Measurements from ENCODE around the gene DPF1. TPM values are rescaled to one million over a fixed set of nuclear protein-coding genes. Genes with fewer than 3 reads are reported as not detected.

DPF1 gene
- total RNA-seq, 1 experiment from 2014 or later: 1.0 TPM

GRCh38 chr19:38190061-38190460 lies 34.0 kb downstream of the DPF1 start:
- Mint-ChIP-seq H3K36me3 (ENCODE audit: insufficient read depth, unreplicated experiment) (peaks cover 27% of the 10 kb centered on the region), H3K27me3 (ENCODE audit: unreplicated experiment) (no peaks in the 10 kb centered on the region), H3K27ac (ENCODE audit: unreplicated experiment) (no peak overlapping the region), H3K9me3 (ENCODE audit: low read depth, unreplicated experiment) (no peaks in the 10 kb centered on the region), H3K4me1 (ENCODE audit: low read depth, unreplicated experiment) (no peaks in the 10 kb centered on the region), H3K4me3 (ENCODE audit: low read depth, unreplicated experiment) (no peak overlapping the region)
- CTCF ChIA-PET: no interaction called here
- no peak for DNase-seq
- no TSS peak for BruUV-seq (replicated peaks)
- intact Hi-C loops (cut with micrococcal nuclease; ENCODE audit: unreplicated experiment): no loop called here
- no peak for TF ChIP-seq CTCF (IDR thresholded peaks at IDR 0.05; ENCODE audit: unreplicated experiment)

GRCh38 chr19:38185562-38185961 lies 38.5 kb downstream of the DPF1 start:
- H3K27me3 Mint-ChIP-seq (ENCODE audit: unreplicated experiment): no peaks in the 10 kb centered on the region
- BruUV-seq (replicated peaks): no TSS peak
- CTCF ChIA-PET: no interaction called here
- intact Hi-C loops (cut with micrococcal nuclease; ENCODE audit: unreplicated experiment): no loop called here
- H3K36me3 Mint-ChIP-seq (ENCODE audit: insufficient read depth, unreplicated experiment): peaks cover 9% of the 10 kb centered on the region
- no peaks in the 10 kb centered on the region for H3K9me3 Mint-ChIP-seq (ENCODE audit: low read depth, unreplicated experiment)
- no peak overlapping the region for H3K4me3 Mint-ChIP-seq (ENCODE audit: low read depth, unreplicated experiment)
- no peaks in the 10 kb centered on the region for H3K4me1 Mint-ChIP-seq (ENCODE audit: low read depth, unreplicated experiment)
- no peak for DNase-seq
- H3K27ac Mint-ChIP-seq (ENCODE audit: unreplicated experiment): no peak overlapping the region
- TF ChIP-seq CTCF (IDR thresholded peaks at IDR 0.05; ENCODE audit: unreplicated experiment): no peak

GRCh38 chr19:38184815-38185214 lies 39.2 kb downstream of the DPF1 start:
- Mint-ChIP-seq H3K4me1 (ENCODE audit: low read depth, unreplicated experiment) (no peaks in the 10 kb centered on the region), H3K4me3 (ENCODE audit: low read depth, unreplicated experiment) (no peak overlapping the region), H3K27me3 (ENCODE audit: unreplicated experiment) (no peaks in the 10 kb centered on the region), H3K36me3 (ENCODE audit: insufficient read depth, unreplicated experiment) (peaks cover 13% of the 10 kb centered on the region), H3K9me3 (ENCODE audit: low read depth, unreplicated experiment) (no peaks in the 10 kb centered on the region), H3K27ac (ENCODE audit: unreplicated experiment) (no peak overlapping the region)
- intact Hi-C loops (cut with micrococcal nuclease; ENCODE audit: unreplicated experiment): no loop called here
- TF ChIP-seq CTCF (IDR thresholded peaks at IDR 0.05; ENCODE audit: unreplicated experiment): no peak
- DNase-seq: no peak
- no TSS peak for BruUV-seq (replicated peaks)
- CTCF ChIA-PET: no interaction called here

- CTCF ChIA-PET: no interaction called here
- H3K36me3 Mint-ChIP-seq (ENCODE audit: insufficient read depth, unreplicated experiment): peaks cover 13% of the 10 kb centered on the region
- intact Hi-C loops (cut with micrococcal nuclease; ENCODE audit: unreplicated experiment): no loop called here
- no peak overlapping the region for H3K27ac Mint-ChIP-seq (ENCODE audit: unreplicated experiment)
- no peak for TF ChIP-seq CTCF (IDR thresholded peaks at IDR 0.05; ENCODE audit: unreplicated experiment)
- H3K4me1 Mint-ChIP-seq (ENCODE audit: low read depth, unreplicated experiment): no peaks in the 10 kb centered on the region
- no TSS peak for BruUV-seq (replicated peaks)
- no peak for DNase-seq
- H3K27me3 Mint-ChIP-seq (ENCODE audit: unreplicated experiment): no peaks in the 10 kb centered on the region
- H3K9me3 Mint-ChIP-seq (ENCODE audit: low read depth, unreplicated experiment): no peaks in the 10 kb centered on the region
- no peak overlapping the region for H3K4me3 Mint-ChIP-seq (ENCODE audit: low read depth, unreplicated experiment)
These were observed 40.6 kb downstream of the DPF1 start for GRCh38 chr19:38183251-38183897.
